GM23338 (cell line): ENCODE measurements around the gene MAGI1. TPM values are rescaled to one million over a fixed set of nuclear protein-coding genes. Genes with fewer than 3 reads are reported as not detected.

Experiments used
- ATAC-seq: fragments of 200-7000 bp; cut with Tn5 transposase; 3 replicates; pipeline ENCODE4 v1.9.1; 2020
- DNase-seq: peaks from one replicate; pipeline ENCODE4 v3.0.0-alpha.2; 2015; ENCODE audit warnings: low spot score
- H2AFZ ChIP-seq: fragments of 200-600 bp; sonication (generic); 2 replicates; pipeline ENCODE4 v1.8.0; 2016; ENCODE audit warnings: antibody characterized with exemption, mild to moderate bottlenecking, moderate library complexity
- H3F3A ChIP-seq: fragments of 200-600 bp; sonication (generic); replicated peaks from 2 replicates; pipeline ENCODE4 v1.8.0; 2017; ENCODE audit warnings: antibody characterized with exemption, mixed run types, low read depth
- H3K27ac ChIP-seq: fragments of 200-600 bp; sonication (generic); 2 replicates; pipeline ENCODE4 v1.6.1; 2016; ENCODE audit warnings: low read depth
- H3K27me3 ChIP-seq: fragments of 200-600 bp; sonication (generic); 2 replicates; pipeline ENCODE4 v1.8.0; 2016; ENCODE audit warnings: mild to moderate bottlenecking, mixed run types, moderate library complexity; ENCODE audit not compliant: insufficient read depth
- H3K36me3 ChIP-seq: fragments of 200-600 bp; sonication (generic); 2 replicates; pipeline ENCODE4 v1.8.0; 2016; ENCODE audit warnings: mild to moderate bottlenecking; ENCODE audit not compliant: insufficient read depth
- H3K4me1 ChIP-seq: fragments of 200-600 bp; sonication (generic); 2 replicates; pipeline ENCODE4 v1.8.0; 2016; ENCODE audit warnings: mild to moderate bottlenecking, moderate library complexity; ENCODE audit not compliant: insufficient read depth
- H3K4me2 ChIP-seq: fragments of 200-600 bp; sonication (generic); 2 replicates; pipeline ENCODE4 v1.7.1; 2017; ENCODE audit warnings: mixed run types
- H3K4me3 ChIP-seq: fragments of 200-600 bp; sonication (generic); 2 replicates; pipeline ENCODE4 v1.6.1; 2016; ENCODE audit warnings: mixed run types
- H3K79me2 ChIP-seq: fragments of 200-600 bp; sonication (generic); replicated peaks from 2 replicates; pipeline ENCODE4 v1.8.0; 2017; ENCODE audit warnings: mild to moderate bottlenecking; ENCODE audit not compliant: insufficient read depth
- H3K9me2 ChIP-seq: fragments of 200-600 bp; sonication (generic); 2 replicates; pipeline ENCODE4 v1.8.0; 2017; ENCODE audit not compliant: insufficient read depth
- H4K20me1 ChIP-seq: fragments of 200-600 bp; sonication (generic); replicated peaks from 2 replicates; pipeline ENCODE4 v1.8.0; 2017; ENCODE audit warnings: mild to moderate bottlenecking; ENCODE audit not compliant: insufficient read depth
- H3K27ac Mint-ChIP-seq: 2 replicates; pipeline ENCODE4 v1.8.0; 2020; ENCODE audit warnings: inconsistent platforms, mild to moderate bottlenecking, moderate library complexity, mixed read lengths
- H3K27me3 Mint-ChIP-seq: 3 replicates; pipeline ENCODE4 v1.8.0; 2022; ENCODE audit warnings: low read depth, mild to moderate bottlenecking, moderate library complexity, mixed read lengths, inconsistent platforms; ENCODE audit not compliant: insufficient read depth, poor library complexity
- H3K36me3 Mint-ChIP-seq: 3 replicates; pipeline ENCODE4 v1.8.0; 2021; ENCODE audit warnings: low read depth, mild to moderate bottlenecking, inconsistent platforms, moderate library complexity, mixed read lengths
- H3K4me1 Mint-ChIP-seq: 3 replicates; pipeline ENCODE4 v1.8.0; 2020; ENCODE audit warnings: mild to moderate bottlenecking, inconsistent platforms, mixed read lengths
- H3K4me3 Mint-ChIP-seq: 3 replicates; pipeline ENCODE4 v1.8.0; 2021; ENCODE audit warnings: moderate library complexity, mild to moderate bottlenecking, inconsistent platforms, mixed read lengths
- H3K9me3 Mint-ChIP-seq: 3 replicates; pipeline ENCODE4 v1.8.0; 2020; ENCODE audit warnings: moderate library complexity, mild to moderate bottlenecking, inconsistent platforms, mixed read lengths
- CREB1 ChIP-seq: fragments of 250-450 bp; sonication (Bioruptor Pico); IDR thresholded peaks from 2 replicates; pipeline ENCODE4 v1.5.0; 2020; ENCODE audit warnings: low read depth, mild to moderate bottlenecking, moderate library complexity
- ETS1 ChIP-seq: IDR thresholded peaks from 2 replicates; pipeline ENCODE4 v1.6.1; 2016; ENCODE audit warnings: antibody characterized with exemption
- EZH2phosphoT487 ChIP-seq: fragments of 200-600 bp; sonication (generic); IDR thresholded peaks from one replicate; pipeline ENCODE4 v1.8.1; 2018; ENCODE audit warnings: antibody characterized with exemption; ENCODE audit not compliant: unreplicated experiment
- JUNB ChIP-seq: IDR thresholded peaks from one replicate; pipeline ENCODE4 v1.6.1; 2016; ENCODE audit warnings: antibody characterized with exemption; ENCODE audit not compliant: unreplicated experiment
- POLR2AphosphoS5 ChIP-seq: IDR thresholded peaks from 2 replicates; pipeline ENCODE4 v1.6.1; 2016; ENCODE audit warnings: antibody characterized with exemption, low read depth
- REST ChIP-seq: IDR thresholded peaks from one replicate; pipeline ENCODE4 v1.6.1; 2018; ENCODE audit warnings: antibody characterized with exemption; ENCODE audit not compliant: unreplicated experiment
- ZNF331 ChIP-seq: fragments of 250-450 bp; sonication (Bioruptor Pico); IDR thresholded peaks from 2 replicates; pipeline ENCODE4 v1.5.0; 2020; ENCODE audit warnings: low read depth, mild to moderate bottlenecking, moderate library complexity
- polyA plus RNA-seq: library from polyadenylated mRNA; unstranded; fragments of >200 nt; fragmentation: Nextera tagmentation; extraction: Ambion mirVana; gene quantifications from 2 replicates; pipeline ENCODE4 v1.2.1, GENCODE V29; 2016
- total RNA-seq: library from RNA; depleted of rRNA; stranded (reverse); fragments of >200 nt; shearing (Covaris generic); gene quantifications from 2 replicates; pipeline ENCODE4 v1.2.3, GENCODE V29; 2014
- TF ChIP-seq, protein P1 (sequence below), 2 experiments: fragments of 200-600 bp in 1 of 2; sonication (generic) in 1 of 2; conservative IDR thresholded peaks; 2 replicates each; pipeline versions ENCODE4 v1.5.1 to v1.6.1; 2016 to 2017; ENCODE audit warnings: antibody characterized with exemption in 2 of 2, low read depth in 2 of 2, mild to moderate bottlenecking in 2 of 2, moderate library complexity in 1 of 2
- TF ChIP-seq, protein P2 (sequence below): fragments of 250-450 bp; sonication (Bioruptor Pico); IDR thresholded peaks from 2 replicates; pipeline ENCODE4 v1.5.0; 2020; ENCODE audit warnings: mild to moderate bottlenecking, moderate library complexity

The MAGI1 gene
- total and polyA plus RNA-seq, 2 experiments from 2014 or later, result 27.4 to 71.2 TPM

- TF ChIP-seq EZH2phosphoT487 (no peak), POLR2AphosphoS5 (no peak), ZNF331 (CRISPR knock-in tag) (no peak)
- Histone ChIP-seq H3K79me2 (peaks cover 98% of the 10 kb centered on the region), H3K4me3 (no peak overlapping the region), H3K4me2 (no peak overlapping the region), H3F3A (no peaks in the 10 kb centered on the region), H3K36me3 (no peaks in the 10 kb centered on the region), H4K20me1 (peaks cover 12% of the 10 kb centered on the region), H3K4me1 (peaks cover 29% of the 10 kb centered on the region), H3K9me2 (no peaks in the 10 kb centered on the region), H3K27me3 (no peaks in the 10 kb centered on the region), H3K27ac (no peak overlapping the region), H2AFZ (no peak overlapping the region)
- no peak for ATAC-seq
- Mint-ChIP-seq H3K27ac (no peak overlapping the region), H3K4me1 (peaks cover 43% of the 10 kb centered on the region), H3K27me3 (peaks cover 1% of the 10 kb centered on the region), H3K4me3 (no peak overlapping the region), H3K36me3 (no peaks in the 10 kb centered on the region), H3K9me3 (no peaks in the 10 kb centered on the region; the same call in 2 of the 3 replicates)
- DNase-seq, result no peak
Observed at GRCh38 chr3:66023229-66023628, 15.5 kb downstream of the MAGI1 start.

DNA sequence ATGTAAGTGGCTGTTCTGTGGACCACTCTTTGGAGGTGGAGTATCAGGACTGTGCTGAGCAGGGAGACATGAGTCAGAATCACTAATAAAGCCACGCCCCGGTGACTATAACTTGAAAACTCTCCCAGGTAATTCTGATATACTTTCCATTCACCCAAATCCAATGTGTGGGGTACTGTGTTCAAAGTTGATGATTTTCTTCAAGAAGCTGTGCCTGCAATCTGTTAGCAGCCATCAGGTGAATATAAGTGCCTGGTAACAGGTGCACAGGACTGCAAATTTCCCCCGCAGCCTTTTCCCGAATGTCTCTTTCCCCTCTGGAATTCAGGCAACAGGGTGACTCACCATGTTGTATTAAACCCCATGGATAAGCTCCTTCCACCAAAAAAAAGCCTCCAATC is 17.0 kb downstream of the MAGI1 start:
- Histone ChIP-seq H3K27me3 (no peaks in the 10 kb centered on the region), H3K4me2 (no peak overlapping the region), H3K27ac (peak overlapping the region; percentile 46; the same call in 1 of the 2 replicates), H3K4me1 (peaks cover 38% of the 10 kb centered on the region), H3K36me3 (no peaks in the 10 kb centered on the region), H4K20me1 (peaks cover 12% of the 10 kb centered on the region), H3F3A (no peaks in the 10 kb centered on the region), H3K79me2 (peaks cover 100% of the 10 kb centered on the region), H3K9me2 (no peaks in the 10 kb centered on the region), H3K4me3 (no peak overlapping the region), H2AFZ (no peak overlapping the region)
- Mint-ChIP-seq H3K4me1 (peaks cover 52% of the 10 kb centered on the region), H3K36me3 (no peaks in the 10 kb centered on the region), H3K27me3 (peaks cover 1% of the 10 kb centered on the region), H3K9me3 (no peaks in the 10 kb centered on the region; the same call in 2 of the 3 replicates), H3K4me3 (no peak overlapping the region), H3K27ac (no peak overlapping the region)
- peak; percentile 20; the same call in 2 of the 3 replicates for ATAC-seq
- DNase-seq, result peak; percentile 46
- TF ChIP-seq EZH2phosphoT487 (no peak), CREB1 (CRISPR knock-in tag) (no peak), JUNB (no peak), REST (no peak), POLR2AphosphoS5 (no peak), ETS1 (no peak)
- TF ChIP-seq, protein P1, sequence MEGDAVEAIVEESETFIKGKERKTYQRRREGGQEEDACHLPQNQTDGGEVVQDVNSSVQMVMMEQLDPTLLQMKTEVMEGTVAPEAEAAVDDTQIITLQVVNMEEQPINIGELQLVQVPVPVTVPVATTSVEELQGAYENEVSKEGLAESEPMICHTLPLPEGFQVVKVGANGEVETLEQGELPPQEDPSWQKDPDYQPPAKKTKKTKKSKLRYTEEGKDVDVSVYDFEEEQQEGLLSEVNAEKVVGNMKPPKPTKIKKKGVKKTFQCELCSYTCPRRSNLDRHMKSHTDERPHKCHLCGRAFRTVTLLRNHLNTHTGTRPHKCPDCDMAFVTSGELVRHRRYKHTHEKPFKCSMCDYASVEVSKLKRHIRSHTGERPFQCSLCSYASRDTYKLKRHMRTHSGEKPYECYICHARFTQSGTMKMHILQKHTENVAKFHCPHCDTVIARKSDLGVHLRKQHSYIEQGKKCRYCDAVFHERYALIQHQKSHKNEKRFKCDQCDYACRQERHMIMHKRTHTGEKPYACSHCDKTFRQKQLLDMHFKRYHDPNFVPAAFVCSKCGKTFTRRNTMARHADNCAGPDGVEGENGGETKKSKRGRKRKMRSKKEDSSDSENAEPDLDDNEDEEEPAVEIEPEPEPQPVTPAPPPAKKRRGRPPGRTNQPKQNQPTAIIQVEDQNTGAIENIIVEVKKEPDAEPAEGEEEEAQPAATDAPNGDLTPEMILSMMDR (conservative IDR thresholded peaks at IDR 0.05; ENCODE audit: low read depth in 2 of 2), result no peak
- TF ChIP-seq, protein P2, sequence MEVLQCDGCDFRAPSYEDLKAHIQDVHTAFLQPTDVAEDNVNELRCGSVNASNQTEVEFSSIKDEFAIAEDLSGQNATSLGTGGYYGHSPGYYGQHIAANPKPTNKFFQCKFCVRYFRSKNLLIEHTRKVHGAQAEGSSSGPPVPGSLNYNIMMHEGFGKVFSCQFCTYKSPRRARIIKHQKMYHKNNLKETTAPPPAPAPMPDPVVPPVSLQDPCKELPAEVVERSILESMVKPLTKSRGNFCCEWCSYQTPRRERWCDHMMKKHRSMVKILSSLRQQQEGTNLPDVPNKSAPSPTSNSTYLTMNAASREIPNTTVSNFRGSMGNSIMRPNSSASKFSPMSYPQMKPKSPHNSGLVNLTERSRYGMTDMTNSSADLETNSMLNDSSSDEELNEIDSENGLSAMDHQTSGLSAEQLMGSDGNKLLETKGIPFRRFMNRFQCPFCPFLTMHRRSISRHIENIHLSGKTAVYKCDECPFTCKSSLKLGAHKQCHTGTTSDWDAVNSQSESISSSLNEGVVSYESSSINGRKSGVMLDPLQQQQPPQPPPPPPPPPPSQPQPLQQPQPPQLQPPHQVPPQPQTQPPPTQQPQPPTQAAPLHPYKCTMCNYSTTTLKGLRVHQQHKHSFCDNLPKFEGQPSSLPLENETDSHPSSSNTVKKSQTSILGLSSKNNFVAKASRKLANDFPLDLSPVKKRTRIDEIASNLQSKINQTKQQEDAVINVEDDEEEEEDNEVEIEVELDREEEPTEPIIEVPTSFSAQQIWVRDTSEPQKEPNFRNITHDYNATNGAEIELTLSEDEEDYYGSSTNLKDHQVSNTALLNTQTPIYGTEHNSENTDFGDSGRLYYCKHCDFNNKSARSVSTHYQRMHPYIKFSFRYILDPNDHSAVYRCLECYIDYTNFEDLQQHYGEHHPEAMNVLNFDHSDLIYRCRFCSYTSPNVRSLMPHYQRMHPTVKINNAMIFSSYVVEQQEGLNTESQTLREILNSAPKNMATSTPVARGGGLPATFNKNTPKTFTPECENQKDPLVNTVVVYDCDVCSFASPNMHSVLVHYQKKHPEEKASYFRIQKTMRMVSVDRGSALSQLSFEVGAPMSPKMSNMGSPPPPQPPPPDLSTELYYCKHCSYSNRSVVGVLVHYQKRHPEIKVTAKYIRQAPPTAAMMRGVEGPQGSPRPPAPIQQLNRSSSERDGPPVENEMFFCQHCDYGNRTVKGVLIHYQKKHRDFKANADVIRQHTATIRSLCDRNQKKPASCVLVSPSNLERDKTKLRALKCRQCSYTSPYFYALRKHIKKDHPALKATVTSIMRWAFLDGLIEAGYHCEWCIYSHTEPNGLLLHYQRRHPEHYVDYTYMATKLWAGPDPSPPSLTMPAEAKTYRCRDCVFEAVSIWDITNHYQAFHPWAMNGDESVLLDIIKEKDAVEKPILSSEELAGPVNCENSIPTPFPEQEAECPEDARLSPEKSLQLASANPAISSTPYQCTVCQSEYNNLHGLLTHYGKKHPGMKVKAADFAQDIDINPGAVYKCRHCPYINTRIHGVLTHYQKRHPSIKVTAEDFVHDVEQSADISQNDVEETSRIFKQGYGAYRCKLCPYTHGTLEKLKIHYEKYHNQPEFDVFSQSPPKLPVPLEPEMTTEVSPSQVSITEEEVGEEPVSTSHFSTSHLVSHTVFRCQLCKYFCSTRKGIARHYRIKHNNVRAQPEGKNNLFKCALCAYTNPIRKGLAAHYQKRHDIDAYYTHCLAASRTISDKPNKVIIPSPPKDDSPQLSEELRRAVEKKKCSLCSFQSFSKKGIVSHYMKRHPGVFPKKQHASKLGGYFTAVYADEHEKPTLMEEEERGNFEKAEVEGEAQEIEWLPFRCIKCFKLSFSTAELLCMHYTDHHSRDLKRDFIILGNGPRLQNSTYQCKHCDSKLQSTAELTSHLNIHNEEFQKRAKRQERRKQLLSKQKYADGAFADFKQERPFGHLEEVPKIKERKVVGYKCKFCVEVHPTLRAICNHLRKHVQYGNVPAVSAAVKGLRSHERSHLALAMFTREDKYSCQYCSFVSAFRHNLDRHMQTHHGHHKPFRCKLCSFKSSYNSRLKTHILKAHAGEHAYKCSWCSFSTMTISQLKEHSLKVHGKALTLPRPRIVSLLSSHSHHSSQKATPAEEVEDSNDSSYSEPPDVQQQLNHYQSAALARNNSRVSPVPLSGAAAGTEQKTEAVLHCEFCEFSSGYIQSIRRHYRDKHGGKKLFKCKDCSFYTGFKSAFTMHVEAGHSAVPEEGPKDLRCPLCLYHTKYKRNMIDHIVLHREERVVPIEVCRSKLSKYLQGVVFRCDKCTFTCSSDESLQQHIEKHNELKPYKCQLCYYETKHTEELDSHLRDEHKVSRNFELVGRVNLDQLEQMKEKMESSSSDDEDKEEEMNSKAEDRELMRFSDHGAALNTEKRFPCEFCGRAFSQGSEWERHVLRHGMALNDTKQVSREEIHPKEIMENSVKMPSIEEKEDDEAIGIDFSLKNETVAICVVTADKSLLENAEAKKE, result no peak
